ENCODE measurements around the gene SFN.
"Not testable (repeated sequence)": the region's sequence is repeated elsewhere in the genome, so short reads cannot be mapped to it uniquely, and the experiment has no call there.

The SFN gene

DNA sequence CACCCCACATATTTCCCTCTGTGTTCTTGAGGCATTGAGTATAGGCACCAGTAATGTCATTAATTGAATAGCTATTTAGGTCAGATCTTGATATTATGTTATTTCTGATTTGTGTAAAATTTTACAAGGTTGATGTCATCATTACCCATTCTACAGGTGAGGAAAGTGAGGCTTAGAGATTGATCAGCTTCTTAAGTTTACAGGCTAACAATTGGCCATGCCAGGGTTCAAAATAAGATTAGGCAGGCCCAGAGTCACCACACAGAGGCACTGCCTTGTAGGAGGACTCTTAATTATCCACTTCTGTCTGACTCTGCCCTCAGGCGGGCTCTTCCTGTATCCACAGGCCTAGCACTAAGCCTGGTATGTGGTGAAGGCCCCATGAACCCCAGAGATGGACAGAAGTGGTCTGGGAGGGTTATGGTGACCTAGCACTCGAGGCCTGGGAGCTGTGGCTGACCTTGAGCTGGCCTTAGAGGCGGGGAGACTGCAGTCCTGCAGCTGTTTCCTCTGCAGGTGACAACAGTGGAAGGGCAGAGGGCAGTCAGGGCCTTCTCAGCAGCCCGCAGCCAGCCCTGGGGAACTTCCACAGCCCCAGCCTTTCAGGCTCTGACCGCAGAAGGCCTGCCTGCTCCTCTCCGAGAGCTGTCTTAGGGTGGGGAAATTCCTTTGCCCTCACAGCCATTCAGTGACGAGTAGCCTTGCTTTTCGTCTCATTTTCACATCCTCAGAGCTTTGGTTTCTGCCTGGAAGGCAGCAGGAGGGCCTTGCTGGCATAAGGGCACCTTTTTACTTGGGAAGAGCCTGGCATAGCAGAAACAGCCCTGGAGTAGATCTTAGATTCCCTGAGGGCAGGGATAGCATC, 24.2 kb upstream of the SFN start:
- DNase-seq: no peak

DNA sequence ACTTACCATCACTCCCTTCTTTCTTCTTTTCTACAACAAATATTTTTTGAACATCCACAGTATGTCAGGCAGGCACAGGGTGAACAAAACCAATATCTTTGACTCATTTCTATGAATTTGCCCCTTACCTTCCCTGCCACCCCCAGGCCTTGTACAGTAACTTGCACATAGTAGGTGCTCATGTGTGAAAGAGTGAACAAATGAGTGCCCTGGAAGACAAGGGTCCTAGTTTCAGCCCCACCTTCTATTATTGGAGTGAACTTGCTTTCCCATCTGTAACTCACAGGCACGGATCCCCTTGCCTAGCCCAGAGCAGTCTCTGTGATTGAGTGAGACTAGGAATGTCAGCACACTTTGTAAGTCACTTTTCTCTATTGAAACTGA, 23.6 kb upstream of the SFN start:
- DNase-seq: no peak

DNA sequence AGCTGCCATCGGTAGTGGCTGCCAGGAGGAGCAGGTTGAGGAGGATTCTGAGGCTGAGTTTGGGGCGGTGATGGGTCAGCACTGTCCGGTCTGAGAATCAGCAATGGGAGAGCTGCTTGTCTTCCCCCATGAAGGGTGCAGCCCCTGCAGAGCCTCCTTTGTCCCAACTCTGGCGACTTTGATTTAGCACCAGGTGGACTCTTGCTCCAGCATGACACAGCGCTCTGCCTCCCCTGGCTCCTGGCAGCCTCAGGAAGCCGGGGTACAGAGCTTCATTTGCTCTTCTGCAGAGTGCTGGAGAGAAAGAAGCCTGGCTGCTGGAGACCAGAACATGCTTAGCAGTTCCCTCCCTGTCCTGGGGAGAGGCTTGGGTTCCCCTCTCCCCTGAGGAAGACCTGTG, 23.2 kb upstream of the SFN start:
- DNase-seq: no peak

DNA sequence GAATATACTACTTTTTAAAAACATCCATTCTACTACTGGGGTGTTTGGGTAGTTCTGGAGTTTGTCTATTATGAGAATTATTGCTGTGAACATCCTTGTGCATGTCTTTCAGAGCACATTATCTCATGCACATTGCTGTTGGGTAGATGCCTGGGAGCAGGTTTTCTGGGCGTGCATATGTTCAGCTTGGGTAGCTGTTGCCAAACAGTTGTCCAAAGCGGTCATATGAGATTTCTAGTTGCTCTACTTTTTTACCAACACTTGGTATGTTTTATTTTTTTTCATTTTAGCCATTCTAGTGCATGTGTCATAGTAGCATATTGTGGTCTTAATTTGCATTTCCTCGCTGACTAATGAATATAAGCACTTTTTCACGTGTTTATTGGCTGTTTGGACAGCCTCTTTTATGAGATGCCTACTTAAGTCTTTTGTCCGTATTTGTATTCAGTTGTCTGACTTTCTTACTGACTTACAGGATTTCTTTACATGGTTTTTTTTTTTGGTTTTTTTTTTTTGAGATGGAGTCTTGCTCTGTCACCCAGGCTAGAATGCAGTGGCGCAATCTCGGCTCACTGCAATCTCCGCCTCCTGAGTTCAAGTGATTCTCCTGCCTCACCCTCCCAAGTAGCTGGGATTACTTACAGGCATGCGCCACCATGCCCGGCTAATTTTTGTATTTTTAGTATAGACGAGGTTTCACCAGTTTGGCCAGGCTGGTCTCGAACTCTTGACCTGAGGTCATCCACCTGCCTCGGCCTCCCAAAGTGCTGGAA, 18.3 kb upstream of the SFN start:
- no peak for DNase-seq

DNA sequence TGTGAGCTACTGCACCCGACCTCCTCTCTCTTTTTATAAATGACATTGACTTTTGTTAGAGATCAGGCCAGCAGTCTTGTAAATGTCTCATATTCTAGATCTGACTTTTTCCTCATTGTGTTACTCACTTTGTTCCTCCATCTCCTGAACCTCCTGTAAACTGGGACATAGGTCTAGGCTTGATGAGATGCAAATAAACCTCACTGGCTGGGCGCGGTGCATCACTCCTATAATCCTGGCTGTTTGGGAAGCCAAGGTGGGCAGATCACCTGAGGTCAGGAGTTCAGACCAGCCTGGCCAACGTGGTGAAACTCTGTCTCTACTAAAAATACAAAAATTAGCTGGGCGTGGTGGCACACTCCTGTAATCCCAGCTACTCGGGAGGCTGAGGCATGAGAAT, 15.1 kb upstream of the SFN start:
- DNase-seq: not testable (repeated sequence)

DNA sequence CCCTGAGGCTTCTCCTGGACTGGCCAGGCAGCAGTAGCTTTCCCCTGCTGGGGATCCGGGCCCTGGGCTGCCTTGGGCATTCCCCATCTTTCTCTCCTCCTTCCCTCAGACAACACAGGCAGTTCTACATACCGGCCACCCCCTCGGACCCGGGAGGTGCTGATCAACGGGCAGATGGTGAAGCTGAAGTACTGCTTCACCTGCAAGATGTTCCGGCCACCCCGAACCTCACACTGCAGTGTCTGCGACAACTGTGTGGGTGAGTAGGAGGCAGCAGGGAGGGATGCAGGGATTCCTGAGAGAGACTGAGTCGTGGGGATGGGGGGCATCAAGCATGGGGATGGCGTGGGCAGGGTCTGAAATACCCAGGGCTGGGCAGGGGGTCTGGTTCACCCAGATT, 14.4 kb upstream of the SFN start:
- no peak for DNase-seq

DNA sequence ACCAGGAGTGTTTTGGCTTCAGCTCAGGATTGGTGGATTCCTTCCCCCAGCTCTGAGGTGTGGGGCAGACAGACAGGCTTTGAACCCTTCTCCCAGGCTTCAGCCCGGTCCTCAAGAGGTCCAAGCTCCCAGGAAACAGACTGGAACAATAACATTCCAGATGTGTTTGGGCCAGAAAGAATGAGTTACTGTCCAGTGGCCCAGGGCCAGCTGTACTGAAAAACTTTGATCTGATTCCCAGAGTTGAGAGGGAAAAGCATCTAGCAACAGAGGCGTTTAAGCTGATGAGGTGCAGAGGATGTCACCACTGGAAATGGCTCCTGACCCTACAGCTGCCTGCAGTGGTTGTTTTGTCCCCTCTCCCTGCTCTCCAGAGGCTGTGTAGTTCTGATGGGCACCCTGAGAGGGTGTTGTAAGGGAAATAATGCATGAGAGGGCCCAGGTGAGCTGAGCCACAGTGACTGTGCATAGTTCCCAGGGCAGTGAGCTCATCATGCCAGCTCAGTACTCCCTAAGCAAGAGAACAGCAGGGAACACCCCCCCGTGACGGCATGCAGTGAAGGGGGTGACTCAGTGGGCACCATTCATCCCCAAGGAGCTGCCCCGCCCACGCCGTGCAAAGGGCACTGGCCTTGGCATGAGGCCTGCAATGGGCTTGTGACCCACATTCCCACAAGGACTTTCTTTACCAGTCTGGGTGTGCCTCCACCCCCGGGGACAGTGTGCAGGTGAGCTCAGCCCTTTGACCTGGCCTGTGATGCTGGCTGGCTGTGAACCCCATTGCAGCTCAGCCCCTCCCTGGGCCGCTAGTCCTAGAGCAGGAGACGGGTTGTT, 13.8 kb upstream of the SFN start:
- DNase-seq: peak in 9 of 51 donors; percentile 18 to 81 (median 44)

DNA sequence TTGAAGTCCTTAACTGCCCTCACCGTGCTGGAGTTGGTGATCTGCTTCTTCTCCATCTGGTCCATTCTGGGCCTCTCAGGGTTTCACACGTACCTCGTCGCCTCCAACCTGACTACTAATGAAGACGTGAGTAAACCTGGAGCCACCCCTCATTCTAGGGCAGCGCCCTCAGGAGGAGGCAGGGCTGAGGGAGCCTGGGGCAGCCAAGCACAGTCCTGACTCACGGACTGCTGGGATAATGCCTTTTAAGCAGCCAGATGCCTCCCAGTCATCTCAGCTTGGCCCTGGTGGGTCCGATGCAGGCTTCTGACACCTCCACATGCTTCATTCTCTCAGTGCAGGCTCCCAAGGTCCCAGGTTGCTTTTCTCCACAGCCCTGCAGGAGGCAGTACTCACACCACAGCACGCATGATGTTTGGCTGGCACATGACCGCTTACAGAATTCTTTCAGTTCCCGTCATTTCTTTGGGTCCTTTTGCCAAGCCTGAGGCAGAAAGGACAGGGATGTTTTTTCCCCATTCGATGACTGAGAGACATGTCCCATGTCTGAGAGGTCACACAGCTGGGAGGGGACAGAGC, 11.8 kb upstream of the SFN start:
- DNase-seq: no peak

DNA sequence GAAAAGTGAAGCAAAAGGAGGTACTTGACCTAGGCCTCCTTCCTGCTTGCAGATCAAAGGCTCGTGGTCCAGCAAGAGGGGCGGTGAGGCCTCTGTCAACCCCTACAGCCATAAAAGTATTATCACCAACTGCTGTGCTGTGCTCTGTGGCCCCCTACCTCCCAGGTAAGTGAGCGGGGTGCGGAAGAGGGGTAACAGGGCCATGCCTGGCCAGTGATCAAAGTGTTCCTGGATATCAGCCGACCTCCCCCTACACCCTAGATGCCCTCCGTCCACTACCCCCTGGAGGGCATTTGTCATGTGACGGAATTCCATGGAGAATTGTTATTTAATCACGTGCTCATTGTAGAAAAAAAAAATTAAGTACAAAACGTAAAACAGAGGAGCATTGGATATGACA, 10.2 kb upstream of the SFN start:
- no peak for DNase-seq

DNA sequence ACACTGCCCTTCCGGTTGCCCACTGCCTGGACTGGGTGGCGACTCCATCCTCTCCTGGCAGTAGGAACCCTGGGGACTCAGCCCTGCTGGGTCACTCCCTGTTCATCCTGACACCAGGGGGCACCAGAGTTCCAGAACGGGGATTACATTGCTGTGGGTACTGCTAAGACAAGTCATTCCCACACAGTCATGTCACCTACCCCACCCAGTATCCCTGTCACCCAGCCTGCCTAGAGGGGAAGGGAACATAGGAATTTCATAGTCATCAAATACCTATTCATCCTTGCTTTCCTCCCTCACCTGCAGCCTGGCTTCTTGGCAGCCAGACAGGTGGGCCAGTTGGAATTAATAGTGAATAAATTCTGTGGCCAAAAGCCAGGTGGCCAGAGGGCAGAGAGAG, 9.8 kb upstream of the SFN start:
- DNase-seq: peak in 41 of 51 donors; percentile 2 to 80 (median 48)

DNA sequence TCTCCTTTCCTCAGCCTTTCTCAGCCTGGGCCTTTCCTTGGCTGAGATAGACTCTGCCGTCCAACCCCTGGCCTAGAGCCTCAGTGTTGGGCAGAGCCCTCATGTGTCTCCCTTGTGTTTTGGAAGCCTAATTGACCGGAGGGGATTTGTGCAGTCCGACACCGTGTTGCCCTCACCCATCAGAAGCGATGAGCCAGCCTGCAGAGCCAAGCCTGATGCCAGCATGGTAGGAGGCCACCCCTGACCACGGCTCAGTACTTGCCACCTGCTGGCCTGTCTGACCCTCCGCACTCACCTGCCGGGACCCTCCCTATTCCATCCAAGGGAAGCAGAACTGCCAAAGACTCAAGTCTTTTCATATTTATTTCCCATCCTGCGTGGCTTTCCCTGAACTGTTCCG, 9.3 kb upstream of the SFN start:
- DNase-seq: no peak

DNA sequence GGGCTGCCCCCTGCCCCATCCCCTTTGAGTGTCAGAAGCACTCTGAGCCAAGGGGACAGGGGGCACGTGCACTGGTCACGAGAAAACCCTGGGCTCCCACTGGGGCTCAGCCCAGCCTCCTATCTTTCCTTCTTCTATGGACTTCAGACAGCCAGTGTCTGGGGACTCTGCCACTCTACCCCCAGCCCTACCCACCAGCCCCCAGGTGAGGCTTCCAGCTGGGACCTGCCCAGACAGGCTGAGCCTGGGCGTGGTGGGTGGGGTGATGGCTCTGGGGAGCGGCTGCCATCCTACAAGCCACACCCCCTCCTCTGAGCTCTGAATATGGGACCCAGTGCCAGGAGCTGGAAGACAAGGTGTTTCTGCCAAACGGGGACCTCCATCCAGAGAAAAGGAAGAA, 8.0 kb upstream of the SFN start:
- DNase-seq: no peak

DNA sequence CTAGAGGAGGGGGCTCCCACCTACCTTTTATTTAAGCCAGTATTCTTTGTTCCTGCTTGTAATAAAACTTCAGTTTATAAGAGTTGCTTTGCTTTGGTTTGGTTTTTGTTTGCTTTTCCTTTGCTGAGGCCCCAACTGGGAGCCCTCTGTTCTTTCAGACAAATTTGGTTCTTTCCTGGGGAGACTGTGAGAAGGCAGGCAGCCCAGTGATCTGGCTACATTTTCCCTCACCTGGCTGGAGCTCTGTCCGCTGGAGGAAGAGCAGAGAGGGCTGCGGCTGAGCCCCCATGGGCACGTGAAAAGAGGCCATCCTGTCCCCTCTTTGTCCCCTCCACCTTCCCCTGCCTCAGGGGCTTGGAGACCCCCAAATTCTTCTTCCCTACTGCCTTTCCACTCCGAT, 7.3 kb upstream of the SFN start:
- DNase-seq: no peak

DNA sequence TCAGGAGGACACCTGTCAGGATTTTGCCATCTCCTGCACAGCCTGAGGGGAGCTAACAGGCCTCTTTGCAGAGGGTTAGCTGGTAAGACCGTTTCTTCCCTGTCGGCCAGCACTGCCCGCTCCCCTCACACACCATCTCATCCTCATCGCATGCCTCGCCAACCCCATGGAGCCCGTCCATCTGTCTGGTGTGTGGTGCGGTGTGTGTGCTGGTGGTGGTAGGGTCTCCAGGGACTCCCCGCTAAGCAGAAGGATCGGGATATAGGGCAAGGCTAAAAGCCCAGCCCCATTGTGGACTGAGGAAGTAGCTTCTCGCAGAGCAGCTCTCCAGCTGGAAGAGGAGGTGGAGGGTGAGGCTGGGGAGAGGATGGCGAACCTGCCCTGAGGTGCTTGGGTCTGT, 6.8 kb upstream of the SFN start:
- DNase-seq: no peak

DNA sequence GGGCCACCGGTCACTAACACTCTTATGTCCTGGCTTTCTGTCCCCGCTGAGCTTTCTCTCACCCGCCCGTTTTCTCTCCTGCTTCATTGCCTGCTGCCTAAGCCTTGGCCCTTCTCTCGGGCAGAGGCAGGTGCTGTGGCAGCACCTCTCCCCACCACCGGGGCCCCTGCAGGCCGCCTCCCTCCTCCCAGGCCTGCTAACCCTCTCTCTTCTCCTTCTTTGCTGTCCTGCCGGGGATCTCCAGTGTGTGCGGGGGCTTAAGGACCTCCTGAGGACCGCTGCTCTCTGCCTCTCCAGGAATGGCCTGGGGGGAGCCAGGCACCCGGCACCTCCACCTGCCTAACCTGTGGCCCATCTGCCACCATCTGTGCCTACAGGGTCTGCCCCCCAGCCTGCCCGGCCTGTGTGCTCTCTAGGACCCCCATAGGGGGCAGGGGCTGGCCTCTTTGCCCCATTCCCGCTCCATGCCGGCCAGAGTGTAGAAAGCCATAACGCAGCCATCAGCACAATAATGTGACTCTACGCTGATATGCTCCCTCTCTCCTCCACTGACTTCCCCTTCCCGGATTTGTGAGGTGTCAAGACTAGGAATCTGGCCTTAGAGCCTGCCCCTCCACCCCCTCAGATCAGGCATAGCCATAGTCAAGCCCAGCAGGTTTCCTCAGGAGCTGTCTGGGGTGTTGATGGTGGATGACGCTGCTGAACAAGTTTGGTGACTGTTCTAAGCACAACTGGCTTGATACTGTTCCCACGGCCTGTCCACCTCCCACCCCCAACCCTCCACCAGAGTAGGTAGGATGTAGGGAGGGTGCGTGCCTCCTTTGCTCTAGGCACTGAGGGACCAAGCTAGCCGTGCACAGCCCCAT, 6.1 kb upstream of the SFN start:
- no peak for DNase-seq

DNA sequence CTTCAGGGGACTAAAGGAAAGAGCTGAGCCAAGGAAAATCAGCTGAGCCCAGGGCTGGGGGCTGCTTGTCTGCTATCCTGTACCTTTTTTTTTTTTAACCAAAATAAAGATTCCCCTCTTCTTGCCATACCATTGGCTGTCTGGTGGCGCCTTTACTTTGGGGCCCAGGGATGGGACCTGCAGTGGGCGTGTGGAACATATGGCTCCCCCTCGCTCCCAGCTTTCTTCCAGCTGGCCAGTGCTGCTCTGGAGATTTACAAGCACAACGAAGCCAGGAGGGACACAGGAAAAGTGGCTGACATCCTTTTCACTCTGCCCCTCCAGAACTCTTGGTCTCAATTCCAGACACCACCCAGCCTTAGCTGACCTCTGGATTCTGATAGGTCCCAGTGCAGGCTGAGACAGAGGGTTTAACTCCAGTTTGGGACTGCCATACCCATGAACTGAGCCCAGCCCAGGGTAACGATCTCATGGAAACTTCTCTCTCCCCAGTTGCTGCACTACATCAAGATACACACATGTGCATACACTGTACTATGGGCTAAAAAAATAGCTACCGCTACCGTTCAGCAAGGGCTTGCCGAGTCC, 5.4 kb upstream of the SFN start:
- DNase-seq: no peak

DNA sequence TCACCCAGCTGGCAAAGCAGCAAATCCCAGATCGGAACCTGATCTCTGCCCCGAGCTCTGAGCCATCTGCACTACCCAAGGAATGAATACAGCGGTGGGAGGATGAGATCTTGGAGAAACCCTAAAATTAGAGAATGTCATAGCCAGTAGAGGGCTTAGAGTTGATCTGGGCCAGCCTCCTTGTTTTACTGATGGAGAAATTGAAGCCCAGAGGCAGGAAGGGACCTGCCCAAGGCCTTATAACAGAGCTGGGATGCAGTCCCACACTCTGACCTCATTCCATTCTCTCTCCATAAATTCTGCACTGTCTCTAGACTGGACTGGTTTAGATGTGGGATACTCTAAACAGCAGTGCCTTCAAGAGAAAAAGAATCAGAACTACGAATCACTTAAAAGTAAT, 4.8 kb upstream of the SFN start:
- no peak for DNase-seq

DNA sequence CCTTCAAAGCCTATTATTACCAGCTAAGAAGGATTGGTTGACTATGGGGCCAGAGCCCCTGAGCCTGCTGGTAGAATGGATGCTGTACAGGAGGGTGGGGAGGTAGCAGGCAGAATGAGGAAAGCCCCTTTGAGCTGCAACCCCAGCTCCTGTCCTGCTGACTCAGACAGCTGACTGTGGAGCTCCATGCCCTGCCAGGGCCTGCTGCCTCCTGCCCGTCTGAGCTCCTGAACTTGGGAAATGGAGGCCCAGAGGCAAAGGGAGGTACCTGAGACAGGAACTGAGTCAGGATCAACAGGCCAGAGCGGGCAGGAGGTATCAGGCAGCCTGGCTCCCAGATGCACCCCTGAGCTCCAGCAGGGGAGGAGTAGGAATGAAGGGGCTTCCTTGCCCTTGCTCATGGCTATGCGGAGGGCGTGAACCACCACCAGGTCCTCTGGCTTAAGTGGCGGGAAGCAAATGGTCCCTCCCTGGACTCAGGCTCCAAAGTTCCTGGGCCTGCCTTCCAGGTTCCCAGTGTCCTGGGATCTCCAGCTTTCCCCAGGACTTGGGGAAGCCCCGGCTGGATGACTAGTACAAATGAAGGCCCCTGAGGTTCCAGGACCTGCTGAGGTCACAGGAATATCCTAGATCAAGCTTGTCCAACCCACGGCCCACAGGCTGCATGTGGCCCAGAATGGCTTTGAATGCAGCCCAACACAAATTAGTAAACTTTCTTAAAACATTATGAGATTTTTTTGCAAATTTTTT, 3.9 kb upstream of the SFN start:
- no peak for DNase-seq

DNA sequence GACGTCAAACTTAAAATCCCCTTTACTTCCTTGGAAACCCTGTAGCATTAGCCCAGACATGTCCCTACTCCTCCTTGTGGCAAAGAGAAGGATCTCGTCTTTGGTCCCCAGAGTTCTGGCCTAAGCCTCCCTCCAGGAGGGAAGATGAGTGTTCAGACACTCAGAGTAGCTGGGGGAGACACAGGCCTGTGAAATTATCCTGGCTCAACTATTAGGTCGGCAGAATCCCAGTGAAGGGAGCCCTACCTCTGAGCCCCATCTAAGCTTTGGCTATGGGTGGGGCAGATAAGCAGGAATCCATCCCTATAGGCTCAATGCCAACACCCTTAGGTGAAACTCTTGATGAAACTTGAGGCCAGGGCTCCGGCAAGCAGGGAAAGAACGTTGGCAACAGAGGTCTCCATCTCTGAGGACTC, 1.7 kb upstream of the SFN start:
- DNase-seq: no peak

Measured in hypothalamus (tissue), 51 donors.